Spleen (tissue), 7 donors: ENCODE measurements around the gene ZNF672.

Source experiments
- CTCF ChIP-seq, 11 experiments: fragments of 200-600 bp in 7 of 11; fragments of 450-650 bp in 4 of 11; sonication (generic) in 4 of 11; IDR thresholded peaks in 8 of 11; conservative IDR thresholded peaks in 3 of 11; 1 replicate in 7 of 11; 2 replicates in 4 of 11; pipeline versions ENCODE4 v1.4.0 to v1.8.0; 2016 to 2021; ENCODE audit warnings: antibody characterized with exemption in 11 of 11, inconsistent platforms in 4 of 11, mild to moderate bottlenecking in 1 of 11
- POLR2A ChIP-seq, 3 donors: fragments of 450-650 bp; IDR thresholded peaks; one replicate each; pipeline ENCODE4 v1.5.1; 2017; ENCODE audit warnings: antibody characterized with exemption in 3 of 3, mild to moderate bottlenecking in 1 of 3
- donor health status: DM: no; HTN: no; CAD: no; lungs with moderate emphysema.
- donor health status: DM: no; HTN: no; CAD: no.
- donor health status: DM: no; HTN: no; CAD: no.

GRCh38 chr1:248802454-248802853 is 35.6 kb upstream of the ZNF672 start:
- TF ChIP-seq CTCF (IDR thresholded peaks at IDR 0.05 in 8 of 11, conservative IDR thresholded peaks at IDR 0.05 in 3 of 11), result no peak
- no peak for TF ChIP-seq POLR2A (IDR thresholded peaks at IDR 0.05)
